GM12873 (cell line): ENCODE measurements around the gene TGFB1I1.

ENCODE experiments used
- CTCF ChIP-seq: IDR thresholded peaks from 2 replicates; pipeline ENCODE4 v1.5.1; 2012; ENCODE audit warnings: low read depth, mild to moderate bottlenecking, moderate library complexity, low read length, control low read depth; ENCODE audit not compliant: insufficient read depth; ENCODE audit errors: missing control alignments

Gene TGFB1I1

GRCh38 chr16:31483081-31483480 is 11.1 kb downstream of the TGFB1I1 start, which contains the start of gene SLC5A2:
Gene SLC5A2, plus strand, starts transcription at chr16:31483123. Its CDS starts 14 bp downstream, at chr16:31483137.
- no peak for TF ChIP-seq CTCF

- TF ChIP-seq CTCF, result no peak
Measured at GRCh38 chr16:31484491-31485171, 12.7 kb downstream of the TGFB1I1 start.

GRCh38 chr16:31485571-31485970 is 13.6 kb downstream of the TGFB1I1 start:
- TF ChIP-seq CTCF, result no peak

- TF ChIP-seq CTCF, result no peak
Measured at GRCh38 chr16:31486045-31486444, 14.1 kb downstream of the TGFB1I1 start.

- TF ChIP-seq CTCF, result no peak
Measured at GRCh38 chr16:31487071-31487719, 15.2 kb downstream of the TGFB1I1 start.

- no peak for TF ChIP-seq CTCF
Measured at GRCh38 chr16:31487720-31488467, 15.9 kb downstream of the TGFB1I1 start.
